PC-9 (cell line): ENCODE data around the gene MSH3. TPM values are rescaled to one million over a fixed set of nuclear protein-coding genes. Genes with fewer than 3 reads are reported as not detected.
A peak's percentile ranks its signal among the peaks of the same experiment; 100 is the strongest.
"Not testable (repeated sequence)": the region's sequence is repeated elsewhere in the genome, so short reads cannot be mapped to it uniquely, and the experiment has no call there.

ENCODE experiments used
- BruUV-seq: library from RNA; stranded (reverse); fragments of 400-500 nt; replicated peaks from 2 replicates; lab custom pipeline; 2021; lab: Mats Ljungman, UMichigan
- CTCF ChIA-PET: fragments of 300-600 bp; sonication (Branson Sonifier 250); formaldehyde crosslinking; loops from one replicate; lab custom pipeline; 2022; ENCODE audit warnings: antibody characterized with exemption; lab: Charles Lee
- POLR2A ChIA-PET: fragments of 300-600 bp; sonication (Branson Sonifier 250); formaldehyde crosslinking; loops from one replicate; lab custom pipeline; 2022; ENCODE audit warnings: antibody characterized with exemption; ENCODE audit not compliant: unreplicated experiment; lab: Charles Lee
- DNase-seq, 2 experiments: peaks; one replicate each; pipeline versions ENCODE4 v3.0.0 to v3.0.0-alpha.2; 2015 to 2022; ENCODE audit warnings: mixed read lengths in 1 of 2
- H2AFZ ChIP-seq: fragments of 200-600 bp; sonication (generic); 2 replicates; pipeline ENCODE4 v1.8.1; 2017; ENCODE audit warnings: antibody characterized with exemption
- H3F3A ChIP-seq: fragments of 200-600 bp; sonication (generic); 2 replicates; pipeline ENCODE4 v1.8.1; 2017; ENCODE audit warnings: antibody characterized with exemption, mild to moderate bottlenecking, low read depth; ENCODE audit not compliant: insufficient read depth
- H3K27ac ChIP-seq: fragments of 200-600 bp; sonication (generic); 2 replicates; pipeline ENCODE4 v1.6.1; 2016; ENCODE audit warnings: mixed run types
- H3K27me3 ChIP-seq: fragments of 200-600 bp; sonication (generic); 2 replicates; pipeline ENCODE4 v1.6.1; 2016; ENCODE audit warnings: low read depth, mixed run types; ENCODE audit not compliant: insufficient read depth
- H3K36me3 ChIP-seq: fragments of 200-600 bp; sonication (generic); 2 replicates; pipeline ENCODE4 v1.6.1; 2016; ENCODE audit warnings: low read depth, mixed run types
- H3K4me1 ChIP-seq: fragments of 200-600 bp; sonication (generic); replicated peaks from 2 replicates; pipeline ENCODE4 v1.6.1; 2016; ENCODE audit warnings: mixed run types; ENCODE audit not compliant: insufficient read depth
- H3K4me2 ChIP-seq: fragments of 200-600 bp; sonication (generic); 2 replicates; pipeline ENCODE4 v1.6.1; 2017; ENCODE audit warnings: mixed run types
- H3K4me3 ChIP-seq: fragments of 200-600 bp; sonication (generic); 2 replicates; pipeline ENCODE4 v1.6.1; 2016; ENCODE audit warnings: mixed run types
- H3K79me2 ChIP-seq: fragments of 200-600 bp; sonication (generic); 2 replicates; pipeline ENCODE4 v1.6.1; 2017; ENCODE audit warnings: low read depth, mixed run types
- H3K9me2 ChIP-seq: fragments of 200-600 bp; sonication (generic); 2 replicates; pipeline ENCODE4 v1.8.1; 2017; ENCODE audit warnings: mild to moderate bottlenecking; ENCODE audit not compliant: insufficient read depth
- H3K9me3 ChIP-seq: fragments of 200-600 bp; sonication (generic); 2 replicates; pipeline ENCODE4 v1.8.1; 2016; ENCODE audit warnings: low read depth; ENCODE audit not compliant: insufficient read depth
- H4K20me1 ChIP-seq: fragments of 200-600 bp; sonication (generic); 2 replicates; pipeline ENCODE4 v1.8.1; 2017; ENCODE audit not compliant: insufficient read depth
- CTCF ChIP-seq: fragments of 200-600 bp; sonication (generic); conservative IDR thresholded peaks from 2 replicates; pipeline ENCODE4 v1.6.1; 2017; ENCODE audit warnings: mixed run types, antibody characterized with exemption, mild to moderate bottlenecking, moderate library complexity
- EZH2 ChIP-seq: fragments of 200-600 bp; sonication (generic); IDR thresholded peaks from 2 replicates; pipeline ENCODE4 v1.8.0; 2017; ENCODE audit warnings: antibody characterized with exemption, low read depth
- intact Hi-C: fragments of 100-400 bp; cut with micrococcal nuclease; formaldehyde crosslinking; loops from one replicate; pipeline ENCODE4 v1.10.0; 2022; ENCODE audit not compliant: unreplicated experiment
- total RNA-seq: library from RNA; stranded (reverse); gene quantifications from 2 replicates; pipeline ENCODE4 v1.2.3, GENCODE V29; 2021

MSH3 gene
- total RNA-seq, 1 experiment from 2014 or later = 16.9 TPM

GRCh38 chr5:80655231-80655774, 851 bp downstream of the MSH3 start:
- peak in 1 of 2 experiments; percentile 35 for DNase-seq
- H3K36me3 ChIP-seq = peaks cover 18% of the 10 kb centered on the region; the same call in 1 of the 2 replicates
- H3F3A ChIP-seq = no peaks in the 10 kb centered on the region
- peaks cover 30% of the 10 kb centered on the region for H3K79me2 ChIP-seq
- BruUV-seq = TSS peak; percentile 61
- no peaks in the 10 kb centered on the region for H3K9me2 ChIP-seq
- H3K4me3 ChIP-seq = peak overlapping the region; percentile 94
- peak overlapping the region; percentile 60 for H3K27ac ChIP-seq
- peak overlapping the region; percentile 87 for H3K4me2 ChIP-seq
- peaks cover 10% of the 10 kb centered on the region for H4K20me1 ChIP-seq
- no peaks in the 10 kb centered on the region for H3K9me3 ChIP-seq
- intact Hi-C loops = loop anchor here (1.0 kb wide), 1 partner anchor 167 kb away; the partner anchor contains the start of gene FAM151B
- TF ChIP-seq EZH2 (no peak), CTCF (no peak)
- H3K4me1 ChIP-seq = peaks cover 17% of the 10 kb centered on the region
- H3K27me3 ChIP-seq = no peaks in the 10 kb centered on the region
- H2AFZ ChIP-seq = peak overlapping the region; percentile 83
- ChIA-PET POLR2A (interaction anchor here (0.6 to 0.7 kb wide), 3 partner anchors 125 to 768 kb away, joined by 3 to 6 read pairs (median 4); no protein-coding TSS in a partner anchor), CTCF (no interaction called here)

GRCh38 chr5:80656425-80656824, 2.0 kb downstream of the MSH3 start:
- Histone ChIP-seq H3K27me3 (no peaks in the 10 kb centered on the region), H3K9me3 (no peaks in the 10 kb centered on the region), H3K4me3 (no peak overlapping the region), H3F3A (no peaks in the 10 kb centered on the region), H3K4me2 (peak overlapping the region; percentile 87; the same call in 1 of the 2 replicates), H3K36me3 (peaks cover 18% of the 10 kb centered on the region; the same call in 1 of the 2 replicates), H3K9me2 (no peaks in the 10 kb centered on the region), H3K79me2 (peaks cover 30% of the 10 kb centered on the region), H3K4me1 (peaks cover 17% of the 10 kb centered on the region), H2AFZ (no peak overlapping the region), H3K27ac (no peak overlapping the region), H4K20me1 (peaks cover 10% of the 10 kb centered on the region)
- intact Hi-C loops = no loop called here
- POLR2A ChIA-PET = no interaction called here
- DNase-seq = no peak
- no TSS peak for BruUV-seq
- CTCF ChIA-PET = no interaction called here
- TF ChIP-seq EZH2 (no peak), CTCF (0 out of 2 replicates have a peak, but pooled peaks have one; percentile 25)

- ChIA-PET CTCF (no interaction called here), POLR2A (no interaction called here)
- Histone ChIP-seq H2AFZ (no peak overlapping the region), H3F3A (no peaks in the 10 kb centered on the region), H3K27ac (no peak overlapping the region), H3K9me2 (no peaks in the 10 kb centered on the region), H3K27me3 (no peaks in the 10 kb centered on the region), H3K4me1 (peaks cover 7% of the 10 kb centered on the region; the same call in 1 of the 2 replicates), H3K9me3 (no peaks in the 10 kb centered on the region), H3K79me2 (peaks cover 14% of the 10 kb centered on the region), H3K36me3 (peaks cover 22% of the 10 kb centered on the region; the same call in 1 of the 2 replicates), H3K4me3 (no peak overlapping the region), H4K20me1 (peaks cover 2% of the 10 kb centered on the region), H3K4me2 (no peak overlapping the region)
- intact Hi-C loops = no loop called here
- DNase-seq = no peak
- no TSS peak for BruUV-seq
- no peak for TF ChIP-seq EZH2
- no peak for TF ChIP-seq CTCF
These were observed 4.7 kb downstream of the MSH3 start for GRCh38 chr5:80659106-80659505.

GRCh38 chr5:80660661-80661060, 6.2 kb downstream of the MSH3 start:
- H3K27me3 ChIP-seq, H3K27ac ChIP-seq, CTCF ChIA-PET, intact Hi-C loops, H2AFZ ChIP-seq, POLR2A ChIA-PET, H3K4me1 ChIP-seq, H3K4me2 ChIP-seq, H3K9me3 ChIP-seq, BruUV-seq, H4K20me1 ChIP-seq, H3K4me3 ChIP-seq, H3K79me2 ChIP-seq, H3F3A ChIP-seq, DNase-seq, H3K9me2 ChIP-seq: not testable (repeated sequence)
- peaks cover 22% of the 10 kb centered on the region; the same call in 1 of the 2 replicates for H3K36me3 ChIP-seq
